ENCODE results near the gene MRTFB. TPM values are rescaled to one million over a fixed set of nuclear protein-coding genes. Genes with fewer than 3 reads are reported as not detected.

The MRTFB gene
- total and polyA plus RNA-seq, 12 donors = 5.5 to 77.7 (median 44.3) TPM

DNA sequence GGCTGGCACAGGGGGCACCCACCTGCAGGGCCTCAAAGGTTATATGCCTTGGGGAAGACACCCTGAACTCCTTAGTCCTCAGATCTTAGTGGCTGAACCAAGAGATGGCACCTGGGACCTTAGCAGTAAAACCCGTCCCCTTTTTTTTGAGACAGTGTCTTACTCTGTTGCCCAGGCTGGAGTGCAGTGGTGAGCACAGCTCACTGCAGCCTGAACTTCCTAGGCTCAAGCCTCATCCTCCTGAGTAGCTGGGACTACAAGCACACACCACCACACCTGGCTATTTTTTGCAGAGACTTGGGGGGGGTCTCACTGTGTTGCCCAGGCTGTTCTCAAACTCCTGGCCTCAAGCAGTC lies 237.2 kb downstream of the MRTFB start:
- TF ChIP-seq, protein P1, sequence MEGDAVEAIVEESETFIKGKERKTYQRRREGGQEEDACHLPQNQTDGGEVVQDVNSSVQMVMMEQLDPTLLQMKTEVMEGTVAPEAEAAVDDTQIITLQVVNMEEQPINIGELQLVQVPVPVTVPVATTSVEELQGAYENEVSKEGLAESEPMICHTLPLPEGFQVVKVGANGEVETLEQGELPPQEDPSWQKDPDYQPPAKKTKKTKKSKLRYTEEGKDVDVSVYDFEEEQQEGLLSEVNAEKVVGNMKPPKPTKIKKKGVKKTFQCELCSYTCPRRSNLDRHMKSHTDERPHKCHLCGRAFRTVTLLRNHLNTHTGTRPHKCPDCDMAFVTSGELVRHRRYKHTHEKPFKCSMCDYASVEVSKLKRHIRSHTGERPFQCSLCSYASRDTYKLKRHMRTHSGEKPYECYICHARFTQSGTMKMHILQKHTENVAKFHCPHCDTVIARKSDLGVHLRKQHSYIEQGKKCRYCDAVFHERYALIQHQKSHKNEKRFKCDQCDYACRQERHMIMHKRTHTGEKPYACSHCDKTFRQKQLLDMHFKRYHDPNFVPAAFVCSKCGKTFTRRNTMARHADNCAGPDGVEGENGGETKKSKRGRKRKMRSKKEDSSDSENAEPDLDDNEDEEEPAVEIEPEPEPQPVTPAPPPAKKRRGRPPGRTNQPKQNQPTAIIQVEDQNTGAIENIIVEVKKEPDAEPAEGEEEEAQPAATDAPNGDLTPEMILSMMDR (IDR thresholded peaks at IDR 0.05) = no peak
- TF ChIP-seq POLR2A (IDR thresholded peaks at IDR 0.05) = no peak
- WGBS, 4 donors = 82 to 100% (median 88%) methylated on average over 1 of the region's 1 CpG
- no peaks in the 10 kb centered on the region for H3K27me3 ChIP-seq
- intact Hi-C loops (cut with DNase I) = loop anchor here in 1 of 2 donors (10.0 kb wide), 1 partner anchor 216 kb away; no protein-coding TSS in a partner anchor
- H3K36me3 ChIP-seq (replicated peaks in 1 of 2) = no peaks in the 10 kb centered on the region
- H3K4me3 ChIP-seq = peak overlapping the region in 1 of 4 donors; percentile 8
- H3K9me3 ChIP-seq (replicated peaks in 1 of 3) = no peaks in the 10 kb centered on the region
- peaks cover 40 to 60% of the 10 kb centered on the region in 2 donors for H3K4me1 ChIP-seq (replicated peaks in 1 of 2)
- H3K27ac ChIP-seq = peak overlapping the region in 4 of 5 donors; percentile 56 to 83 (median 64)
- no peak for DNase-seq

DNA sequence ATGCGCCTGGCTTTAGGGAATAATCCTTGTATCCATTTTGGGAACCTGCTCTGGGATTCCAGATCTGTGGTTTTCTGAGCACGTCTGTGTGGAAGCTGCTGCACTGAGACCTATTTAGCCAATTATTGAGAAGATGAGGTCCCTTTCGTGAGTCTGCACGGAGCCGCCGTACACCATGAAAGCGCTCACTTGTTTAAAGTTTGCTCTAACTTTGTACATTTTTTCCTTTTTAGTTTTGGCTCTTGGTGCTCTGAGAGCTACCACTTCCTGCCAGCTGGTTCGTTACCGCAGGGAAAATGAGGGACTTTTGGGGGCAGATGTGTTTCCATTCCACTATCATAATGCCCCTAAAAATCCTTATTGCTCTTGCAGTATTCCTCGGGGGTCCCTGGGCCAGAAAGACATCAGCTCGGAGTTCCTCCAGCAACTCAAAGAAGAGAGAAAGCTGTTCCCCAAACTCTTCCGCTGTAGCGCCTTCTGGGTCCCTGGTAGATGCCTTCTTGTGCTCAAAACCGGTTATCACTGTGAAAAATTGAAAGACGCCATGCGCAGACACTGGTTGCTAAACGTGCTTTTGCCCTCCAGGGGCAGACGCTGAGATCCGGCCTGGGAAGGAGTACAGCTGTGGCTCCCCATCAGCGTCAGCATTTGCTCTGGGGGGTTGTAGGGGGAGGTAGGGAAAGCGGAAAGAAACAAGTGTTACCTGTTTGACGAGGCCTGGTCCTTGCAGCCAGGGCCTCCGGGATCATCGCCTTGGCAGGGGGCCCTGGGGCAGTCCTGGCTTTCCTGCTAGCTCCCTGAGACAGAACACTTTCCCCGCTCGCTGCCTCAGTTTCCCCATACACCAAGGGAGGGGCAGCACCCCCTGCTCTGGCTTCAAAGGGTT lies 238.1 kb downstream of the MRTFB start:
- Histone ChIP-seq H3K27ac (peak overlapping the region in 3 of 5 donors; percentile 51 to 83 (median 80)), H3K27me3 (no peaks in the 10 kb centered on the region), H3K4me3 (no peak overlapping the region), H3K36me3 (replicated peaks in 1 of 2) (no peaks in the 10 kb centered on the region), H3K9me3 (replicated peaks in 1 of 3) (no peaks in the 10 kb centered on the region), H3K4me1 (replicated peaks in 1 of 2) (peaks cover 38 to 54% of the 10 kb centered on the region in 2 donors)
- intact Hi-C loops (cut with DNase I) = loop anchor here in 1 of 2 donors (10.0 kb wide), 1 partner anchor 216 kb away; no protein-coding TSS in a partner anchor
- no peak for TF ChIP-seq POLR2A (IDR thresholded peaks at IDR 0.05)
- TF ChIP-seq, protein P1 (IDR thresholded peaks at IDR 0.05) = no peak
- DNase-seq = no peak
- WGBS, 4 donors = 64 to 71% (median 66%) methylated on average over 20 to 26 of the region's 26 CpGs

DNA sequence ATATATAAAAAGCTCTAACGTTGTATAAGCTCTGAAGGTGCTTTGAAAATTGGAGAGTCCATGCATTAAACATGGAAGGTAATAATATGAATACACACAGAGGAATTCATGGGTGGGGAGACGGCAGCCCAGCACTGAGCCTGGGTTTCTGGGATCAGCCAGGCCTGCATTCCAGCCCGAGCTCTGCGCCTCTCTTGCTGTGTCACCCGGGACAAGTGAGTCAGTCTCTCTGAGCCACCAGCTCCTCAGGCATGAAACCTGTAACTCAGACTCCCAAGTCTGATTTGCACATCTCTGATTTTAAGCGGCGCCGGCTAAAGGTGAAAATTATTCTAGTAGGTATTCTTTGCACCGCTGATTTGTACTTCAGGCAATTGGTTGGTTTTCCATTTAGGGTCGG lies 238.8 kb downstream of the MRTFB start:
- Histone ChIP-seq H3K4me1 (replicated peaks in 1 of 2) (peaks cover 35 to 51% of the 10 kb centered on the region in 2 donors), H3K36me3 (replicated peaks in 1 of 2) (no peaks in the 10 kb centered on the region), H3K27me3 (no peaks in the 10 kb centered on the region), H3K9me3 (replicated peaks in 1 of 3) (no peaks in the 10 kb centered on the region), H3K4me3 (no peak overlapping the region), H3K27ac (peak overlapping the region in 3 of 5 donors; percentile 51 to 83 (median 80))
- TF ChIP-seq POLR2A (IDR thresholded peaks at IDR 0.05) = no peak
- TF ChIP-seq, protein P1 (IDR thresholded peaks at IDR 0.05) = no peak
- peak in 5 of 7 donors; percentile 47 to 63 (median 58) for DNase-seq
- intact Hi-C loops (cut with DNase I) = loop anchor here in 1 of 2 donors (10.0 kb wide), 1 partner anchor 215 kb away; no protein-coding TSS in a partner anchor
- 47 to 79% (median 64%) methylated on average over 7 to 10 of the region's 10 CpGs for WGBS, 4 donors

DNA sequence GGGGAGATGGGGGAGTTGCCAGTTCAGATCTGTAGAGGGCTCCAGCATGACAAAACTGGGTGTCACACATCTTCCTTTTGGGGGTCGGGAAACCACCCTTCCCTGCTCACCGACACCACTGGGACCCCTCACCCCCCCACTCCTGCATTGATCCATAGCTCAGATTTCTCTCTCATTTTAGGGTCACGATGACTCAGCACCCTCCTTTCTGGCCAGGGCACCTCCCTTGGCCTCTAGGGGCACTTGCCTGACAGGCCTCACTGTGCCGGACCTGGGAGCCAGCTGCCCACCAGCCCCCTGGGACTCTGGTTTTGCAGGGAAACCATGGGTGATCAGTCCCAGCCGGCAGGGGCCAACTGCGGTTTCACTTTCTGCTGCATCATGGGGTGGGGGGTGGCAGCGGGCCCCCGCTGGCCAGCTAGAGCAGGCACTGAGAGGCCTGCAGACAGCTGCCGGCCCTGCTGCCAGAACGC lies 239.4 kb downstream of the MRTFB start:
- DNase-seq = no peak
- Histone ChIP-seq H3K27me3 (no peaks in the 10 kb centered on the region), H3K4me1 (replicated peaks in 1 of 2) (peaks cover 33 to 46% of the 10 kb centered on the region in 2 donors), H3K9me3 (replicated peaks in 1 of 3) (no peaks in the 10 kb centered on the region), H3K27ac (peak overlapping the region in 3 of 5 donors; percentile 51 to 83 (median 80)), H3K36me3 (replicated peaks in 1 of 2) (no peaks in the 10 kb centered on the region), H3K4me3 (peak overlapping the region in 1 of 4 donors; percentile 8)
- TF ChIP-seq, protein P1 (IDR thresholded peaks at IDR 0.05) = peak in 1 of 6 experiments; percentile 12
- TF ChIP-seq POLR2A (IDR thresholded peaks at IDR 0.05) = no peak
- 18 to 47% (median 37%) methylated on average over 7 to 10 of the region's 10 CpGs for WGBS, 4 donors
- intact Hi-C loops (cut with DNase I) = no loop called here
